Forelimb muscle (tissue), 1 donor: Measurements from ENCODE around the gene TMEM256. TPM values are rescaled to one million over a fixed set of nuclear protein-coding genes. Genes with fewer than 3 reads are reported as not detected.

ENCODE experiments used
- DNase-seq: peaks from one replicate; pipeline ENCODE4 v3.0.0-alpha.2; 2013; ENCODE audit warnings: low read depth
- polyA plus RNA-seq: library from polyadenylated mRNA; unstranded; fragments of 120-200 nt; gene quantifications from one replicate; pipeline ENCODE4 v1.2.1, GENCODE V29; 2013; ENCODE audit not compliant: insufficient read length

The TMEM256 gene
- polyA plus RNA-seq, 1 donor = 55.6 TPM

DNA sequence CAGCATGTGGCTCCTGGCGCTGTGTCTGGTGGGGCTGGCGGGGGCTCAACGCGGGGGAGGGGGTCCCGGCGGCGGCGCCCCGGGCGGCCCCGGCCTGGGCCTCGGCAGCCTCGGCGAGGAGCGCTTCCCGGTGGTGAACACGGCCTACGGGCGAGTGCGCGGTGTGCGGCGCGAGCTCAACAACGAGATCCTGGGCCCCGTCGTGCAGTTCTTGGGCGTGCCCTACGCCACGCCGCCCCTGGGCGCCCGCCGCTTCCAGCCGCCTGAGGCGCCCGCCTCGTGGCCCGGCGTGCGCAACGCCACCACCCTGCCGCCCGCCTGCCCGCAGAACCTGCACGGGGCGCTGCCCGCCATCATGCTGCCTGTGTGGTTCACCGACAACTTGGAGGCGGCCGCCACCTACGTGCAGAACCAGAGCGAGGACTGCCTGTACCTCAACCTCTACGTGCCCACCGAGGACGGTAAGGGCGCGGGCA lies 4.4 kb upstream of the TMEM256 start:
- DNase-seq = no peak

DNA sequence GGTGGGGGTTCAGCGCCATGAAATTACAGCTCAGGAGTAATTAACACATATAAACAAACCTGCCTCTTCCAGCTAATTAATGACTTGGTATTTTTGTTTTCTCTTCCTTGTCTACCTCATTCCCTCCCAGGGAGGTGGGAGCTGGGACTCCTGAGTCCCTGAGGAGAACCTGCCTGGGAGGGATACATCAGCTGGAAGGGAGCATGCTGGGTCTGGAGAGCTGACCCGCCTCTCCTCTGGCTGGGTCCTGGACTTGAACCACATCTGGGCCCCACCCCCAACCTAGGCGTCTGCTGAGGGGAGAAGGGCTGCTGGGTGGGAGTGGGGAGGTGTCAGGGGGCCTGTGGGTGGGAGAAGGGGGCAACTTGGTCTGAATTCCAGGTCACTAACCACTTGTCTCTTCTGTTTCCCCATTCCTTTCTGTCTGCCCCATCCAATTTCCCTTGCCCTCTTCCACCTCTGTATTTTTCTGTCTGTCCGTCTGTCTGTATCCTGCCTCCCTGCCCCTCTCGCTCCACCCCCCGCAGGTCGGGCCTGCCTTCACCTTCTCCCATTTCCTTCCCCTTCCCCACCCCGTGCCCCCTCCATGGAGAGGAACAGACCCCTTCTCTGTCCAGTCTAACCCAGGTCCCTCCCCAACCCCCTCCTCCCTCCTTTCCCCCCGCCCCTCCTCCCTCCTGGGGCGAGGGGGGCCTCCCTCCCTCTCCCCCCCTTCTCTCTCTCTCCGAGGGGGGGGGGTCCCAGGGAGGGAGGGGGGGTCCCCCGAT lies 3.8 kb upstream of the TMEM256 start, which contains the start of gene NLGN2:
Gene NLGN2 (plus strand): TSS at position 361 of the 767 bp plus-strand sequence. CDS start 411 bp downstream, outside the sequence.
- DNase-seq = no peak

DNA sequence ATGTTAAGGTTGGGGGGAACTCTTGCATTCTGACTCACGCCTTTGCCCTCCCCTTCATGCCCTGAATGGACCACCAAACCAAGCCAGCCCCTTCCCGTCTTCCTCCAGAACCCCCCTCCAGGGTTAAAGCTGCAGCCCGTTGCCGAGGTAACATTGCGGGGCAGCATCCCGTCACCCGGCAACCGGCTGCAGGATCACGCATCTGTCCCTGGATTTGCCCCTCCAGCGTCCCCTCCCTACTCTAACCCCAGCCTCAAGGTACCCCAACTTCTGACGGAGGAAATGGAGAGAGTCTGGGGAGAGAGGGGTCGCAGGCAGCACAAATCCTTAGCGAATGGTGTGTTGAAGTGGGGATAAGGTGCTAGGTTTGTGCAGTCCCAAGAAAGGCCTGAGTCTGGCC lies 3.2 kb upstream of the TMEM256 start:
- DNase-seq = no peak

DNA sequence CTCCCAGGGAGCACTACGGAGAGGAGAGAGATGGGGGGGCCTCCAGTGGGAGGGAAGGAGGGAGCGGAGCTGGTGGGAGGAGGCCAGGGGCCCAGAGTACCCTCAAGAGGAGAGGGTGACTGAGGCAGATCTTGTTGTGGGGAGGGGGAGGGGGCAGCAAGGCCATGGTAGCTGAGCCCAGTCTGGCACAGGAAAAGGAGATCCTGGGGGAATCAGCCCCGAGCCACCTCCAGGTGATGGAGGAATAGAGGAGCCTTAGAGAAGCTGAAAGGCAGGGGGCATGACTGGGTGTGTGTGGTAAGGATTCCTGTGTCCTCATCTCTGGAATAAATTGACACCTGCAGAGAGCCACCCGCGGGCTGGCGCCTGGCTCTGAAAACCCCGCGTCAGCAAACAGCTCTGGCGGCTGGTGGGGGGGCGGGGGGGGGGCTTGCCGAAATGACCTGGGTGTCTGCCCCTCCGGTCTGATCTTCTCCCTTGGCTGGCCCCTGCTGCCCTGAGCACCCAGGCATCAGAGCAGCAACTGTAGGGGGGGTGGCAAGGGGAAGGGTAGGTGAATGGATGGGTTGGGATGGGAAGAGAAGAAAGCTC lies 2.4 kb upstream of the TMEM256 start:
- no peak for DNase-seq

DNA sequence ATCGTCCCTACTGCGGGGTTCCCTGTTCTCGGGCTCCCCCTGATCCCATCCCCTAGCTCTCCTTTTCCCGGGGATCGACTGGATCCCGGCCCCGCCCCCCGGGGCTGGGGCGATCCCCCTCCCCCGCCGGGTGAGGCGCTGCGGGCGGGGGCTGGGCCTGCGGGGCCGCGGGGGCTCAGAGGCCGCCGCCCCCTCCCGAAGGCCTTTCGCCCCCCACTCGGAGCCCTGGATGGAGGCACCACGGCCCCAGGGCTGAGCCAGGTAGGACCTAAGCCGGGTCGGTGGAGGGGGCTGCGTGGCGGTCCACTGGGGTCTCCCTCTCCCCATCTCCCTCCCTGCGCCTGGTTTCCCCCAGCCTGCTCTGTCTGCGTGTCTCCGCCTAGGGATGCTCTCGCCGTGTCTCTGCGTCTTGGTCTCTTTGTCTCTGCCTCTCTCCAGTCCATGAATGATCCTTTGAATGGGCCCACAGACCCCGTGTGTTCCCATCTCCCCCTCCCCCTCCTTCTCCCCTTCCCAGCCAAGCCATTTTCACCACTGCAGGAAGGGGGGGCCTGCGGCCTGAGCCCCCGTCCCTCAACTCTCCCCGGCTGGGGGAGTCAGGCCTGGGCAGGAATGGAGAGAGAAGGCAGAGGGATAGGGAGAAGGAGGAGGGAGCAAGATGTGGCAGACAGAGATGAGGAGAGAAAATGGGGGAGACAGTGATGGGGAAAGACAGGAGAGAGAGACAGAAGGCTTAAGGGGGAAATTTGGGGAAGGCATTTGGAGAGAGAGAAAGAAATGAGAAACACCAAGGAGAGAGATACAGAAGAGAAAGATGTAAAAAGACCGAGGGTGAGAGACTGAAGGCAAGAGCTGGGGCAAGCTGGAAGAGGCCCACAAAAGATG lies 1.7 kb upstream of the TMEM256 start:
- no peak for DNase-seq

DNA sequence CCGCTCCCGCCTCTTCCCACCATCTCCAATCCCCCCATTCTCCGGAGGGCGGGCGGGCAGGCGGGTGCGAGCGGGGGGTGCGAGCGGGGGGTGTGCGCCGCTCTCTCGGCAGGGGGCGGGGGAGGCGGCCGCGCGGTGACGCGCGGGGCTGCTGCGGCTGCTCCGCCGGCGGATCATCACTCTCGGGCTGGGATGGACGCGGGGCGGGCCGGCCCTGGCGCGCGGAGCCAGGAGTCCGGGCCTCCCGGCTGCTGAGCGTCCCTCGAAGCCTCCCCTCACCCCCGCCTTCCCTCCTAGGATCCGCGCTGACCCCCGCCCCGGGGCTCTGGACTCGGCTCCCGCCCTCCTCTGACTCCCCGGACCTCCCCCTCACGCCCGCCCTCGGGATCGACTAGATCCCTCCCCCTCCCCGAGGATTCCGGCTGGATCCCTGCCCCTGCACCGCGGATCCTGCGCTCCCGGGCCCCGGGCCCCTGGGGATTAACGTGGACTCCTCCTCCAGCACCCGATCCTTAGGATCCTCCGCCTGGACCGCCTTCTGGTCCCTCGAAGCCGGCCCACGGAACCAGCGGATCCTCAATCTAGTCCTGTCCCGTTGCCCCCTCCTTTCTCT lies 946 bp upstream of the TMEM256 start:
- DNase-seq = no peak

DNA sequence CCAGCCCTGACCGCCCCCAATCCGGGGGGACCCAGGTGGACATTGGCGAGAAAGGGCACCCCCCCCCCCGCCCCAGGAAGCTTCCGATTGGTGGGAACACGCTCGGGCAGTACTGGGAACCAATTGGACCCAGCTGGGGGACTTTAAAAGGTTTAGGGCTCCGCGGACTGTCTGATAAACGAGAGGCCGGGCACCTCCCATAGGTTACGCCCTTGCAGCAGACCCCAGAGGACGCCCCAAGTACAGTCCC lies 245 bp downstream of the TMEM256 start:
- DNase-seq = no peak

DNA sequence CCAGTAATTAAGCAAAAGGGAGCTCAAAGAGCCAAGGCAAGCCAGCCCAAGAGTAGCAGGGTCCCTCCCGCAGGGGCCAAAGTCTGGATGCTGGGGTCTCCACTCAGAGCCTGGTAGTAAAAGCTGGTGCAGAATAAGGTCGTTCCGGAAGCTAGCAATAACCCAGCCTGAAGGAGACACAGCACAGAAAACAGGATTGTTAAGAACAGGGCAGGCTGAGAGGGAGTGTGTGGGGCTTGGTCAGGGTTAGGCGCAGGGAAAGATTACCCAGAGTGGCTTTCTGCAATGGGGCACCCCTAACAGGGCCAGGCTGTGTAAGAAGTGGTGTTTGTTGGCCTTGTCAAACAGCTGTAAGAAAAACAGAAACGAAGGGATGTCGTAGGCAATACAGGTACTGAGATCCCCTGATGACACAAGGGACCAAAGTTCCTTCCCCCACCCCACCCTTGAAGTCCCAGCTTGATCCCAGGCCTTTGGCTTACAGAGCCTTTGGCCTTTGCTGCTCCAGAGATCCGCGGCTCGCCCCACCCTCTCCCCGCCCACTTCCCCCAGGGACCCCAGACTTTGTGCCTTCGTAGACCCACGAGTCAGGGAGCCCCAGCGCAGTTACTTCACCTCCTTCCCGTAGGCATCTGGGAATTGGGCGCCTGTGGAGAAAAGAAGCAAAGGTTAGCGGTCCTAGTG lies 712 bp downstream of the TMEM256 start:
- DNase-seq = no peak

DNA sequence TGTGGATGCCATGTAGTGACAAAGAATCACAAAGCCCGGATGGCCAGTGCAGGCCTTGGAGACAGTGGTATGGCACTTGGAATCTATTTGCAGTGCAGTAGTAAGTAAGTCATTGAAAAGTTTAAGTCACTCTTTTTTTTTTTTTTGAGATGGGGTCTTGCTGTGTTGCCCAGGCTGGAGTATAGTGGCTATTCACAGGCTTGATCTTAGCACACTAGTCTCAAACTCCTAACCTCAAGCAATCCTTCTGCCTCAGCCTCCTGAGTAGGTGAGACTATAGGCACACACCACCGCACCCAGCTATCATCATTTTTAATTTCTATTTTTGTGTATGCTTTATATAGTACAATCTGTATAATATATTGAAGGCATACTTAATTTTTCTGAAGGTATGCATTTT lies 5.3 kb downstream of the TMEM256 start:
- no peak for DNase-seq

DNA sequence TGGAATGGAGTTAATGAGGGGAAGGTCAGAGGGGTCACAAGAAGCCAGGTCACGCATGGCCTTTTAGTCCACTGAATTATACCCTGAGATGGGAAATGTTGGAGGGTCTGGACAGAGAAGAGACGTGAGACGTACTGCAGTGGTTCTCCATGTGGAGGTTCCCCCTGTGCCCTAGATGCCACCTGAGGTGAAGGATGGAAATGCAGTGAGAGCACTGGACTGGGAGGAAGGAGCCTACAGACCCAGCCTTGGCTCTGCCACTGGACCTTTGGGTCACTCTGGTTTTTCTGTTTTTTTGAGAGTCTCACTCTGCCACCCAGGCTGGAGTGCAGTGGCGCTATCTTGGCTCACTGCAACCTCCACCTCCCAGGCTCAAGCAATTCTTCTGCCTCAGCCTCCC lies 7.8 kb downstream of the TMEM256 start:
- no peak for DNase-seq

DNA sequence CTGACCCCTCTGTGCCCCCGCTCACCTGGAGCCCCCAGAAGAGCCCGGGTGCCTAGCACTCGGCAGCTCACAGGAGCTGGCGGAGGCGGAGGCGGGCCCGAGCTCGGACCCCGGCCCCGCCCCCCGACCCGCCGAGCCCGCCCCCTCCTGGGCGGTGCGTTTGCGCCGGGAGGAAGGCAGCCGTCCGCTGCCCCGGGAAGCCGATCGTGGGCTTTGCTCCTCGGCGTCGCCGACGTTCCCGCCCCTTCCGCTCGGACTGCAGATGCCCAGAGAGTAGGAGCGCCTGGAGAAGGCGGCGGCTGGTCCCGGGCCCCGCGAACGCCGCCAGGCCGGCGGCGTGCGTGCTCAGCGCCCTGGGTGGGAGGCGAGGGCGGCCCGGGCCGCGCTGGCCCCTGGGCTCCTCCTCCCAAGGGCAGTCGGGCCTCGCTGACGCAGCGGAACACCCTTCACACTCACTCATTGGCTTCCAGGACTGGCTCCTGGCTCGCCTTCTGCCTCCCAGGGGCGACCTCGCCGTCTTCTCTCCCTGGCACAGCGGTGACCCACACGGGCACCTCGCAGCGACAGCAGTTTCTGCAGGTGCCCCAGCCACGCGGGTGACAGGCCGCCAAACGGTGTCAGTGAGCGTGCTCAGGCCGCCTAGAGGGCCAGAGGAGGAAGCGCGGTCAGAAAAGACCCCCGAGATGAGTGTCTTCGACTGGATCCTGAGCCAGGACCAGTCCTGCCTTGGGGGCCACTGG lies 9.3 kb downstream of the TMEM256 start, which contains the start of gene PLSCR3:
Gene PLSCR3 (minus strand): TSS at position 74 of the 740 bp plus-strand sequence. CDS start 415 bp downstream, outside the sequence.
- DNase-seq = peak; percentile 60

DNA sequence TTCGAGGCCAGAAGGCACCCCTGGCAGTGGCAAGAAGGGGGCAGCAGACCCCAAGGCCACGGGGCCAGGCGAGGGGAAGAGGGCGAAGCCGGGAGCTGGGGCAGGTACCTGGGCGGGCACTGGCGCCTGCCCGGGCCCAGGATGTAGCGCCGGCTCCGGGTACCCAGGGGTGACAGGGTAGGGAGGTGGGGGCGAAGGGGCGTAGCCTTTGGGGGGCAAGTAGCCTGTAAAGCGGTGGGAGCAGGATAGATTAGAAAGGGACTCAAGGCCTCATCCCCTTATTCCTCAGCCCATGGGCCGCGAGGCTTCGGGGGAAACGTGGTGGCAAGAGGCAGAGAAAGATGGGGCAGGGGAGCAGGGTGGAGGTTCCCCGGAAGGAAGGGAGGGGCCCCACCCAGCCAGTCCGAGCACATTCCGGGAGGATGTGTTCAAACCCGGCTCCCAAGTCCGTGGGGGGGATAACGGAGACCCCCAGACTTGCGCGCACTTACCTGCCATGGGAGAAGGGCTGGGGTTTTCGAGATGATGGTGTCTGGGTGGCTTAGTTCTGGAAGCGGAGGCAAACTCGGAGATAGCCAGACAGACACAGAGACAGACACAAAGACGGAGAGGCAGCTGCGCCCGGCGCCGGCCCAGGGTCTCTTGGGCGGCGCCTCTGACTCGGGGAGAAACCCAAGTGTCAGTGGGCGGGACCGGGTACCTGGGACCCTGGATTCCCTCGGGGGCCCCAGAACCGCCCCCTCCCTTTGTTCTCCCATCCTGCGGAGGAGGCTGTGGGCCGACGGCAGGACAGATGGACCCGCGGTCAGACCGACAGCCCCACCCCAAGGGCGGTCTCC lies 10.1 kb downstream of the TMEM256 start:
- no peak for DNase-seq

DNA sequence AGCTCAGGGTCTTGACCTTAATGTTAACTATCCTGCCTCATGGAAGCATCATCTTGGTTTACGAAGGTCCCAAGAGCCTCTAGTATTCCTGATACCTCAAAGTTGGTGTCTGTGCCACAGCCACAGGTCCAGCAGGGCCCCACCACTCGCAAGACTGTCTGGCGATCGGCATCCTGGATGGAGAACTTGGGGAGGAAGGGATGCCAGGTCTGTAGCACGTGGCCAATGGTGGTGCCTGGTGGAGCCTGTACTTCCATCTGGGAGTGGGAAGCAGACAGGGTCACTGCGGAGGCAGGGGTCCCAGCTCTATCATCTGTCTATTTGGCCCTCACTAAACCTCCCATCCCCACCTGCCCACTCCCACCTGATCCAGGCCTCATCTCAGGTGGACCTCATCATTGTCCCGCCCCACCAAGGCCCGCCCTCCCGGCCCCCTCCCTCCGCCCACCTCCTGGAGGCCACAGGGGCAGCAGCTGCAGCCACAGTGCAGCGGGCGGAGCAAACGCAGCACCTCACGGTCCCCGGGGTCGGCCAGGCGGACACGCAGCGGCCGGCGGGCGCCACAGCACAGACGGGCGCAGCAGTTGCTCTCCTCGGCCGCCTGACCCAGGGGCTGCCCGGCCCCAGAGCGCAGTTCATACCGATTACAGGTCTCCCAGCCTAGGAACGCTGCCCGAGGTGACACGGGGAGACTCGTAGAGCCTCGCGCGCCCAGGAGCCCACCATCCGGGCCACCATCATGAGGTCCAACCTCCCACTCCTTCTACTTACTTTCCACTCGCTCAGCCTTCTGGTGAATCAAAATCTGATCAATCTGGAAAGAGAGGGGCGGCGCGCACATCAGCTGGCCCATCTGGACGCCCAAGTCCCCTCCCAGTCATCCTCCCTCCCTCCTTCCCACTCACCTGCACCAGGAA lies 10.9 kb downstream of the TMEM256 start:
- no peak for DNase-seq

DNA sequence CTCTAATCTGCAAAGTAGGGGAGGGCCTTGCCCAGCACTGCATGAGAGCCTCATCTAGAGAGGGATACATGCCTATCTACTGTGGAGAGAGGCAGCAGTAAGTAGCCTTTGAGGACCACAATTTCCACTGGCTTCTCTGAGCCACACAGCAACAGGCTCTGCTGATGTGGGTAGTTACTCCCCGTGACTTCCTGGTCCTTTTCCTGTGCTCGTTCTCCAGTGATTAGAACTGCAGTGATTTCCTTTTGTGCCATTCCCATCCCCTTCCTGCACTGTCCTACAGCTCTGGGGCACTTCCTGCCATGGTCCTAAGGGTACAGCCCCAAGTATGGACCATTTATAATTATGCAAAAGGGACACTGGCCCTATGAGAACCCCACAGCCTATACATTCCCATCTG lies 12.6 kb downstream of the TMEM256 start:
- no peak for DNase-seq

DNA sequence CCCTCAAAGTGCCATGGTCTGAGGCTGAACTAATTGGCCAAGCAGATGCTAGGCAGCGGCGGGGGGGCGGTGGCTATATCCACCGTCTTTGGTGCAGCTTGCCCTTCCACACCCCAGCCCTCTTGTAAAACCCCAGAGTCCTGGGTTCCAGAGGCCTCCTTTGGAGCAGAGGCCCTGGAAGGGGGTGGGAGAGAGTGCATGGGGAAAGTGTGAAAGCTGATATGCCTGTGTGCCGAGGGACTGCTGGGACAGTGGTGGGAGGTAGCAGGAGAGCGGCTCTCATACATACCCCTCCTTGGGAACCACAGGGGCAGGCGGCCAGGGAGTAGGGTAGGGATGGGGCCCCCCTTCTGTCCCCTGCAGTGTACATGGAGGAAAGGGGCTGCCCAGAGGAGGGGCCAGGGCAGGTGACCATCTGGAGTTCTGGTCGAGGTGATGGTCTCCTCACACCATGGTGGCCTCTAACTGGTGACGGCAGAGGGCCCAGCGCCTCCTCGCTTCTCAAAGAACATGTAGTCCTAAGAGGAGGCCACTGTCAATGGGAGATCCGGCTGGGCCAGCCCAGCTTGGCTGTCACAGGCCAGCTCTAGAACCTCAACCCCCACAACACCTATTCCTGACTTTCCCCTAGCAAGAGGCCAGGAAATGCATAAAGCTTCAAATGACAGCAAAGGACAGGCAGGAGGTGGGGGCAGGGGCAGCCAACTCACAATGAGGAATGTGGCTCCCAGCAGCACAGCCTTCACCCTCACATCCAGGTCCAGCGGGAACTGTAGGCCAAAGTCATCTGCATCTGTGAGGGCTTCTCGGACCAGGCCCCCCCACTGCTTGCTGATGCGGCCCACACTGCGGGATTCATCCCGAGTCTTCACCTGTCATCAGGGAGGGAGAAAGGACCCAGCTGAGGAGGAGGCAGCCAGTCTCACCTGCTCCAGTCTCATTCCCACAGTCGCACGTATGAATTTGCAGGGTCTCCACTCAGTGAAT lies 13.7 kb downstream of the TMEM256 start:
- DNase-seq = no peak

DNA sequence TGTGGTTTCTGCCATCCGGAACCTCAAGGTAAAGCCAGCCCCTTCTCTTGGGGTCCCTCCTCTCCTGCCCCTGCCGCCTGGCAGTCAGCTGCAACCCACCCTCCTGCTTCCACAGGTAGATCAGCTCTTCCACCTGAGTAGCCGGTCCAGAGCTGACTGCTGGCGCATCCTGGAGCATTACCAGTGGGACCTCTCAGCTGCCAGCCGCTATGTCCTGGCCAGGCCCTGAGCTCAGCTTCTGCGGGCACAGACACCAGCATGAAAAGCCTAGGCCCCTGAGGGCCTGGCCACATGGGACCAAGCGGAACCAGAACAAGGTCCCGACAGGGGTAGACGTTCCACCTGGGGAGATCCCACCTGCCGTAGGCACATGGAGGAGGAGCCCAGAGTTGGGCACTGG lies 15.0 kb downstream of the TMEM256 start:
- no peak for DNase-seq

DNA sequence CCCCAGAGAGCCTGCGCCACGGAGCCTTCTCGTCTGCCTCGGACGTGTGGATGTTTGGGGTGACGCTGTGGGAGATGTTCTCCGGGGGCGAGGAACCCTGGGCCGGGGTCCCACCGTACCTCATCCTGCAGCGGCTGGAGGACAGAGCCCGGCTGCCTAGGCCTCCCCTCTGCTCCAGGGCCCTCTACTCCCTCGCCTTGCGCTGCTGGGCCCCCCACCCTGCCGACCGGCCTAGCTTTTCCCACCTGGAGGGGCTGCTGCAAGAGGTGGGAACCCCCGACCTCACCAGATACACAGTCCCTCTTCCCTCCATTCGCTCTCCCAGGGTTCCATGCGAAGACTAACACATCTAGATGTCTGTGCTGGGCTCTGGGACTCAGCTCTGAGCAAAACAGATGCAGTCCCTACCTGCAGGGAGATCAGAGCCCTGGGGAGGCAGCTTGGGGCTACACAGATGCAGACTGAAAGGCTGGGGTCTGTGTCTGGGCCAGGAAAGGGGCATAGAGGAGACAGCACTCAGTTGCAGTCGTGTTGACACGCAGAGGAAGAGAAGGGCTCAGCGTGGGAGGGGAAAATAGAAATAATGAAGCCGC lies 19.3 kb downstream of the TMEM256 start:
- DNase-seq = no peak
